Medulla oblongata (tissue), 1 donor: ENCODE data around the gene ZFAND3.
A peak's percentile ranks its signal among the peaks of the same experiment; 100 is the strongest.

Experiments used
- DNase-seq: peaks from one replicate; pipeline ENCODE4 v3.0.0-alpha.2; 2015; ENCODE audit errors: extremely low spot score

The ZFAND3 gene

DNA sequence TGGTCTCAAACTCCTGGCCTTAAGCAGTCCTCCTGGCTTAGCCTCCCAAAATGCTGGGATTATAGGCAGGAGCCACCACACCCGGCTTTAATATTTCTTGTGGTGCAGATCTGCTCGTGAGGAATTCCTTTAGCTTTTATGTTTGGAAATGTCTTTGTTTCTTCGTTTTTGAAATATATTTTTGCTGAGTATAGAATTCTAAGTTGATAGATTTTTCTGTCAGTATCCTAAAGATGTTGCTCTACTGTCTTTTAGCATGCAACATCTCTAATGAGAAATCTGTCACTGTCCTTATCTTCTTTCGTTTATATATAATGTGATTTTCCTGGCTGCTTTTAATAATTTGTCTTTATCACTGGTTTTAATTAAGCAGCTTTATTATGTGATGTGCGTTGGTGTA, 75.1 kb downstream of the ZFAND3 start:
- DNase-seq = no peak

DNA sequence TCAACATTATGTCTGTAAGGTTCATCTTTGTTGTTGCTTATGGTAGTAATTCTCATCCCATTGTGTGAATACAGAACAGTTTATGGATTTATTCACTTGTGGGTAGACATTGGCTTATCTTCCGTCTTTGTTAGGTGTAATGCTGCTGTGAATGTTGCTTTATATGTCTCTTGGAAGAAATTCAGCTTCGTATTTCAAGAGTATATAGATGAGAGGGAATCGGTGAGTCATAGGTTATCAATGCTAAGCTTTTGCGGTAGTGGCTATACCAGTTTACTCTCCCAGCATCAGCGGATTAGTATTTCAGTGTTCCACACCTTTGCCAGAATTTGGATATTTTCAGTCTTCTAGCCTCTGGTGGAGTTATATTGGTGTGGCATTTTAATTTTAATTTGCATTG, 77.8 kb downstream of the ZFAND3 start:
- DNase-seq = no peak

DNA sequence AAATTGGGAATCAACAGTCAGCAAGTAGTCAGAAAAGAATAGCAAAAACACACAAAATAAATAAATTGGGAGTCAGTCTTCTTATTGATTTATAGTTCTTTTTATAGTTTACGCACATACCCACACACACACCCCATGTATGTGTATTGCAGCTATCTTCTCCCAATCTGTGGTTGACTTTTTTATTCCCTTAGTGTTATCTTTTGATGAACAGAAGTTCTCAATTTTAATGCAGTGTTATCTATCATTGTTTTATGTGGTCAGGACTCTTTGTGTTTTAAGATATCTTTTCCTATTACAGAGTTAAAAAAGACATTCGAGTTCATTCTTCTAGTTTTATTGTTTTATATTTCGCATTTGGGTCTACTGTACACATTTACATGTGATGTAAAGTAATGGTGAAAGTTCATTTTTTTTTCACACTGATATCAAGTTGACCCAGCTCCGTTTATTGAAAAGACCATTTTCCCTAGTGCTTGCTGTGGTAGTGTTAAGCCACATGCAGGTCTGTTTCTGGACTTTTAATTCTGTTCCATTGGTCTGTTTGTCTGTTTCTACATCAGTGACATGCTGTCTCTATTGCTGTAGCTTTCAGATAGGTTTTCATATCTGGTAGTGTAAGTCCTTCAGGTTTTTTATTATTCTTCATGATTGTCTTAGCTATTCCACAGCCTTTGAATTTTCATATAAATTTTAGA, 78.4 kb downstream of the ZFAND3 start:
- DNase-seq = no peak

DNA sequence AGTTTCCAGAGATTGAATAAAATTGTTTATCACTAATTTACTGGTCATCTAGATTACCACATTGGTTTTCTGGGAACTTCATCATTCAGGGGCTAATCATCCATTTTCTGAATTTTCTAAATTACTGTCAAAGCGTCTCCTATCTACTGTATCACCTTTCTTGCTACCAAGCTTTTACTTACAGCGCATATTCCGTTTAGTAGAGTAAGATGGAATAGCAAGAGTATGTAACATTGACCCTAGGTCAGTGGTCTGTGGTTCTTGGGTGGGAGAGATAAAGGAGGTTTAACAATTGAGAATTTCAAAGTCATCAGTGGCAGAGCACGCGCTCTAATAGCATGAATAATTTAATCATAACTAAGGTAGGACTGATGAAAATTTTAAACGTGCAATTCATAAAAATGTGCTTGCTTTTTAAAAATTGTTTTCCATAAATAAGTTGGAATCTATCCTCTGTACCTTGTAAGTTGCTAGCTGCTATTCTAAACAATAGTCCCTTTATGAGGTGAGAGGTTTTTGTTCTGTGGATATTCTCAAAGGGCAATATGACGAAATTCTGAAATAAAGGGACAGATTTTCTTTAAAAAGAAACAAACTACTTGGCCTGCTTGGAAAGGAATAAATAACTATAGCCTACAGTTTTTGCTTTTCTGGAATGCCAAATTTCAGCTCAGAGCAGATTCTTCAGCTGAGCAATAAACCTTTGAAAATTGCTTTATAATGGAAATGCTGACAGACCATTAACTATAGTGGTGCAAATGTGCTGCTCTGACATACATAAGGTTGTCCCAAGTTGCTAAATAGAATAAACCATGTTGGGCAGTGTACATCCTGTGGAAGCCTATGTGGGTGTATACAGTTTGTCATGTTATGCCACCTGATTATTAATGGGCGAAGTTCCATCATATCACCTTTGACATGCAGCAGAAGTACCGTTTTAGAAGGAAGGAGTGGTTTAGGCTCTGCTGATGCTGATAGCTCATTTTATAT, 84.1 kb downstream of the ZFAND3 start:
- DNase-seq = no peak

DNA sequence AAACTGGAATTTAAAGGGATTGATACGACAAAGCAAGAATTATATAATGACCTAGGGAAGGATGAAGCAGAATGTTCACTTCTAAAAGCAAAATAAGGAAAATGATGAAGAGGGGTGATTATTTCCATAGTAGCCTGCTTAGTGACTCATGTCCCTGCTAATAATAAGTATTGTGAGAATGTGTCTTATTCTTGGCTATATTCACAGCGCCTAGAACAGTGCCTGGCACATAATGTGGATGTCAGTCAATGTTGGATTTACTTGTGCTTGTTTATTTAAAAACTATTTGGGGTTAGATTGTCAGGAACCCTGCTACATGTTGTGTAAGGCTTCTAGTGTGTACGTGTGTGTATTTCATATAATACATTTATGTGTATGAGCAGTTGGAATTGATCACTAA, 85.1 kb downstream of the ZFAND3 start:
- no peak for DNase-seq

DNA sequence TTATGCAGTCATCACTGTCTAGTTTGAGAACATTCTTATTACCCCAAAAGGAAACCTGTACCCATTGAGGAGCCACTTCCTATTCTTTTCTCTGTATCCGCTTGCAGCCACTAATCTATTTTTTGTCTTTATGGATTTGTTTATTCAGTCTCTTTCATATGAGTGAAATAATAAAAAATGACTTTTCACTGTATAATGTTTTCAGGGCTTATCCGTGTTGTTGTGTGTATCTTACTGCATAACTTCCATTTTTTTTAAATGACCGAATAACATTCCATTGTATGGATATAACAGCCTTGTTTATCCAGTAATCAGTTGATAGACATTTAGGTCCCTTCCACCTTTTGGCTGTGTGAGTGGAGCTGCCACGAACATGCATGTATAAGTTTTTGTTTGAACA, 86.6 kb downstream of the ZFAND3 start:
- no peak for DNase-seq

DNA sequence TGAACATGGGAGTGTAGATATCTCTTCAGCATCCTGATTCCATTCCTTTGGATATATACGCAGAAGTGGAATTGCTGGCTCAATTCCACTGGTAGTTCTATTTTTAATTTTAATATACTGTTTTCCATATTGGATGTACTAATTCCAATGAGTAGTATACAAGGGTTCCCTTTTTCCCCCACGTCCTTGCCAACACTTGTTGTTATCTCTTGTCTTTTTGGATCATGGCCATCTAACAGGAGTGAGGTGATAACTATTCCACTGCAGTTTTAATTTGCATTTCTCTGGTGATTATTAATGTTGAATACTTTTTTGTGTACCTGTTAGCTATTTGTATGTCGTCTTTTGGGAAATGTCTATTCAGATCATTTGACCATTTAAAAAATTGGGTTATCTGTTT, 91.5 kb downstream of the ZFAND3 start:
- no peak for DNase-seq

DNA sequence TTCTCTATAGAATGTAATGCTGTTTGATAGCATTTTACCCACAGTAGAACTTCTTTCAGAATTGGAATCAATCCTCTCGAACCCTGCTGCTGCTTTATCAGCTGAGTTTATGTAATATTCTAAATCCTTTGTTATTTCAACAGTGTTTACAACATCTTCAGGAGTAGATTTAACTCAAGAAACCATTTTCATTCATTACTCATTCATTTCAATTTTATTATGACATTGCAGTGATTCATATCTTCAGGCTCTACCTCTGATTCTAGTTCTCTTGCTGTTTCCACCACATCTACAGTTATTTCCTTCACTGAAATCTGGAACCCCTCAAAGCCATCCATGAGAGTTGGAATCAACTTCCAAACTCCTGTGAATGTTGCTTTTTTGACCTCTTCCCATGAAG, 93.7 kb downstream of the ZFAND3 start:
- DNase-seq = no peak

DNA sequence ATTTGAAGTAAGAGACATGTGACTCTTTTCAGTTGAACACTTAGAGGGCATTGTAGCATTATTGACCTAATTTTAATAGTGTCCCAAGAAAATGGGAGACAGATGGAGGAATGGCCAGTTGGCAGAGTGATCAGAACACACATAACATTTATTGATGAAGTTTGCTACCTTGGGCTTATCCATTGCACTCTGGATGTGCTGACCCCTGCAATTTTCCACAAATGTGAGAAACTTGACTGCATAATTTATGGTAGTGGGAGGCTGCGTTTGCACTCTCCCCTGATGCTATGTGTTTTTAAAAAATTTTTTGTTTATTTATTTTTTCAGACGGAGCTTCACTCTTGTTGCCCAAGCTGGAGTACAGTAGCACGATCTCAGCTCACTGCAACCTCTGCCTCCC, 95.9 kb downstream of the ZFAND3 start:
- no peak for DNase-seq

DNA sequence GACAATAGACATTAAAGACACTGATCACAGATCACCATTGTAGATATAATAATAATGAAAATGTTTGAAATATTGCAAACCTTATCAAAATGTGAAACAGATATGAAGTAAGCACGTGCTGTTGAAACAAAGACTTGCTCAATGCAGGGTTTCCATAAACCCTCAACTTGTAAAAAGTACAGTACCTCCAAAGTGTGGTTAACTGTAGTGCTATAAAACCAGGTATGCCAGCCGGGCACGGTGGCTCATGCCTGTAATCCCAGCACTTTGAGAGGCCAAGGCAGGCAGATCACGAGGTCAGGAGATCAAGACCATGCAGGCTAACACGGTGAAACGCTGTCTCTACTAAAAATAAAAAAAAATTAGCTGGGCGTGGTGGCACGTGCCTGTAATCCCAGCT, 96.6 kb downstream of the ZFAND3 start:
- DNase-seq = no peak

DNA sequence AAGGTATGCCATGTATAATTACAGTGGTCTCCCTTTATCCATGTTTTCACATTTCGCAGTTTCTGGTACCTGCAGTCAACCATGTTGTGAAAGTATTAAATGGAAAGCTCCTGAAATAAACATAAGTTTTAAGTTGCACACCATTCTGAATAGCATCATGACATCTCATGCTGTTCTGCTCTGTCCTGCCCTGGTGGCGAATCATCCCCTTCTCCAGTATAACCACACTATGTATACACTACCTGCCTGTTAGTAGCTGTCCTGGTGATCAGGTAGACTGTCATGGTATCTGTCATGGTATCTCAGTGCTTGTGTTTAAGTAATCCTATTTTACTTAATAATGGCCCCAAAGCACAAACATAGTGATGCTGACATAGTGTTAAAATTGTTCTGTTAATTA, 97.1 kb downstream of the ZFAND3 start:
- no peak for DNase-seq

DNA sequence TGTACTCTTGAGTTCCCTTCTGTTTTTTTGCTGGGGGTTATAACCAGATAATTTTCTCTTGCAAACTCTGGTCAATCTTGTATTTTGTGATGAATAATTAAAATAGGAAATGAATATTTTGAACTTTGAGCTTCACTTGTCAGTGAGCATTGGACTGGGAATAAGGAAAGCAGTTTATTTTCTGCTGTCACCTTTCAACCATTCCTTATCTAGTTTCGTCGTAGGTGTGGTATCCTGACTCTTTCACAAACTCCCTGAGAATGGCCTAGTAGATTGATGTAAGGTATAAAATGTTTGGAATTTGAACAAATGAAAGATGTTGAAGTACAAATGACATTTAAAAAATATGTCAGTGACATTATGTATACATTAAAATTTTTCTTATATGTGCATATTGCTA, 98.0 kb downstream of the ZFAND3 start:
- DNase-seq = no peak

DNA sequence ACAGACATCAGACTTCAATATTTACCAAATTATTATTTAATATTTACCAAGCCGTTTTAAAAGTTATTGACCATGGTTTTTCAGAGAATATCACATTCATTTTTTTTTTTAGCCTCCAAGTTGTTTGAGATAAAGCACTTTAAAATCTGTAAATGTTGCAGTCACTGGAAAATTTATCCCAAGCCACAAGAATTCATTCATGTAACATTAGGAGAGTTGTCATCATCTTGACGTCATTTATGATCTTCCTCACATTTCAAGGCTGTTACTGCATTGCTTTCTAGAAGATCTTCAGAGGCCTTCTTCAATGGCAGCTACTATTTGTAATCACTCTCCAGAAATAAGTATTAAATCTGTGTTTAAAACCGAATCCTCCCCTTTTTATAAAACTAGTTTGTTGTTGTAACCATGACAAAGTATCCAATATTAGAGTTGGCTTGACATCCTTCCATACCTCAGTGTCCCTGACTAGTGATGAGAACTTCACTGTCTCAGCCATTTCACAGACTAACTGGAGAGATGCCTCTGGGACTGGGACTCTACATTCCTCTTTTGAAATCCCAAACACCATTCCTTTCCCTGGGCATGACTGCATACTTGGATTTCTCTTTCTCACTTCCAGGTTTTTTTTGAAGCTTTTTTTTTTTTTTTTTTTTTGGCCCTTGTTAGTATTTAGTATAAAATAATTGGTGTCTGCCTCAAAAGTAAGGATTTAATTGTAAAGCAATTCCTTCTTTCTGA, 100.1 kb downstream of the ZFAND3 start:
- DNase-seq = no peak

DNA sequence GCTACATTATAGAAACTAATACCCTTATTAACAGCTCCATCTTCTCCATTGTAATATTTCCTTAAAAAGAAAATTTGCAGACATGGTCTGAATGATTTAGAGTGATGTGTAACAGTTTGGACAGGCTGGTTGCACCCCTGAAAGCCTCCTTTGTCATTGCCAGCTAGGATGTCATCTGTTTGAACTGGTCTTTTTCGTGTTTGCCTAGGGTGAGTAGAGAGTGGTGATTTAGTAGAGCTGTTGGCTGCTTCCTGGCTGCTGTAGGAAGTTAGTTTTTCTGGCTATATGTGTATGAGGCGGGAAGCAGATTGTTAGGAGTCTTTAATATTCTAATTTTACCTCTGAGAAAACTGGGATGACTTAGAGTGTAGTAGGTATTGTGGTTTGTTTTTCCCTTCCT, 101.1 kb downstream of the ZFAND3 start:
- DNase-seq = peak; percentile 37

DNA sequence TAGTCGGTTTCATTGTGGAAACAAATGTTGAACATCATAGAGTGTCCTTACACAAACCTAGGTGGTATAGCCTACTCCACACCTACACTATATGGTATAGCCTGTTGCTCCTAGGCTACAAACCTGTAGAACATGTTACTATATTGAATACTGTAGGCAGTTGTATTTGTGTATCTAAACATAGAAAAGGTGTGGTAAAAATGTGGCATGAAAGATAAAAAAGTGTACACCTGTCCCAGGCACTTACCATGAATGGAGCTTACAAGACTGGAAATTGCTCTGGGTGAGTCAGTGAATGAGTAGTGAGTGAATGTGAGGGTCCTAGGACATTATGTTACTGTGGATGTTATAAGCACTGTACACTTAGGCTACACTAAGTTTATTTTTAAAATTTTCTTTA, 103.0 kb downstream of the ZFAND3 start:
- no peak for DNase-seq

DNA sequence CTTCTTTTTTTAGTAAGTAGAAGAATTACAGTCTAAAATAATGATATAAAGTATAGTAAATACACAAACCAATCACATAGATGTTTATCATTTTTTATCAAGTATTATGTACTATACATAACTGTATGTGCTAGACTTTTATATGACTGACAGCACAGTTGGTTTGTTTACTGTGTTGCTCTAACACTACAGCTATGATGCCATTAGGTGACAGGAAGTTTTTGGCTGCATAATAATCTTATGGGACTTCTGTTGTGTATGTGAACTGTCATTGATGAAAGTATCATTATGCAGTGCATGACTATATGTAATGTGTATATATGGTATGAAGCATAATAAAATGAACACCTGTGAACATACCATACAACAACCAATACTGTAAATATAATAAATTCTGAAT, 104.0 kb downstream of the ZFAND3 start:
- no peak for DNase-seq

DNA sequence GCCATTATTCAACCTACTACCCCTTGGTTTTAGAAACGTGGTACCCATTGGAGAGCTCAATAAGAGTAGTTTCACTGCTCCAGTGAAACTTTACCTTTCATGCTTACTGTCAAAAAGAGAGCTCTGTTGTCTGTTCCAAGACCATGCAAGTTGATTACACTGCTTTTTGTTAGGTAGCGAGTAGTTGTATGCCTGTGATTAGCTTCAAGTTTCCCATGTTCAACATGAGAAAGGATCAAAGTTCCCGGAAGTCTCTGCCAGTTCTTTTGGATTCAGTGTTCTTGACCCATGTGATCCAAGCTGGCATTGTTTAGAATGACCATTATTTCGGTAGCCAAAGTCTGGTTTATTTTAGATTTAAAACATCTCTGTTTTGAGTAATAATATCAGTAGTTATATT, 107.1 kb downstream of the ZFAND3 start:
- no peak for DNase-seq

DNA sequence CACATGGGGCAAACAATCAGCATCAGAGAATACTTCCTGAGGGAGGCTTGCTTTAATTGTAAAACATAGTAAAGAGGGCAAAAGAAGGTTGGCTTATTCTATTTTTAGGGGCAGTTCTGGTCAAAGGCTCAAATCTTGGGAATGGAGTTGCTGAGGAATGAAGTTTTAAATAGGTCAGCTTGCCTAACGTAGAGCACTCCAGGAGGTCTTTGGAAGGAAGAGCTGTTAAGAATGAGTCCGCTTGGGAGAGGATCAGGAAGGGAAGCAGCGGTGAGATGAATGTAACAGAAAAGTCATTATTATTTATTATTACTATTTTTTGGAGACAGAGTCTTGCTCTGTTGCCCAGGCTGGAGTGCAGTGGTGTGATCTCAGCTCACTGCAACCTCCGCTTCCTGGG, 108.7 kb downstream of the ZFAND3 start:
- DNase-seq = no peak

DNA sequence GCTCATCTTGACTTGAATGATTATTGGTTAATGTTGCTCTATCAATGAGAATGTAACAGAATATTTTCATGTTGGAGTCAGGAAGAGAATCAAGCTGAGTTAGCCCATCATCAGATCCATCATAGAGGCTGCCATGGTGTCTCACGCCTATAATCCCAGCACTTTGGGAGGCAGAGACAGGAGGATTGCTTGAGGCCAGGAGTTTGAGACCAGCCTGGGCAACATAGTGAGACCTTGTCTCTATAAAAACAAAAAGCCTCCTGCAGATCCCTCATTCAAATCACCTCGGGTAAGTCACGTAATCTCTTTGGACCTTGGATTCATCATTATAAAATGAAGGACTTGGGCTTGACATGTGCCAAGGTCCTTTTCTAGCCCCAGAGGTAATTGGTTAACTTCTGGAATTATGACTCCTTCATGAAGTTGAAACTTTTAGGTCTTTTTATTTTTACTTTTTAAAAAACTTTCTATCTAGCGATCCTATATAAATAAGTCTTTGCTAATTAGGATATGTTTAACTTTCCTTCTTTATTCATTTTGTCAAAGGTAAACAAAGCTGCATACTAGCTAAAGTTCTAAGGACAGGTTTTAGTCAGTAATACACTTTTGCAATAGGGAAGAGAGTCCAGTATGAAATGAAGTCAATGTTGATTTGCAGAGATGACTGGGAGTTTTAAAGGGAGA, 110.9 kb downstream of the ZFAND3 start:
- no peak for DNase-seq

DNA sequence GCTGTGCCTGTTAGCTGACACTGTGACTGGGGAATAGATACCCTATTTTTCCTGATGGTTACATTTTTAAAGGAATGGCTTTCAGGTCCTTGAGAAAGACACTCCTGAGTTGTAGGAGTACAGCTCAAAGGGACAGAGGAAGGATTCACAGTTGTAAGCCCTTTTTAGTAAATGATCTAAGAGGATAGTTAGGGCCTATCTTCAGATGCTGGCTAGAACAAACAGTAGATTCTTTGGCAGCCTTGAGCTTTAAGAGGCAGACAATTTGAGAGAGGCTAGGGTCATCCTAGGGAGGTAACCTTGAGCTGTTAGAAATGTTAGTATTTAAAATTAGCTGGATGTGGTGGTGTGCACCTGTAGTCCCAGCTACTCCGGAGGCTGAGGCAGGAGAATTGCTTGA, 111.5 kb downstream of the ZFAND3 start:
- no peak for DNase-seq

DNA sequence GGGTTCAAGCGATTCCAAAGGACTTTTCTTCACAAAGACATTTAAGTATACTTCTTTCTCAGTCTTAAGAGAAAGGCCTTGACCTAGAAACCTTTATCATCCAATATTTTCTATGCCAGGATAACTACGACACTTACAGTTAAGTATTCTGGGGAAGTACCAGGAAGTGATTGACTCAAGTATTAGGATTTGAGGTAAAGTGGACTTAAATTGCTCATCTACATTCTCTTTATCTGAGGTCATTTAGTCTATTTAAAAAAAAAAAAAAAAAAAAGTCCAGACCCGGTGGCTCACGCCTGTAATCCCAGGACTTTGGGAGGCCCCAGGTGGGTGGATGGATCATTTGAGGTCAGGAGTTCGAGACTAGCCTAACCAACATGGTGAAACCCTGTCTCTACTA, 114.7 kb downstream of the ZFAND3 start:
- DNase-seq = no peak

DNA sequence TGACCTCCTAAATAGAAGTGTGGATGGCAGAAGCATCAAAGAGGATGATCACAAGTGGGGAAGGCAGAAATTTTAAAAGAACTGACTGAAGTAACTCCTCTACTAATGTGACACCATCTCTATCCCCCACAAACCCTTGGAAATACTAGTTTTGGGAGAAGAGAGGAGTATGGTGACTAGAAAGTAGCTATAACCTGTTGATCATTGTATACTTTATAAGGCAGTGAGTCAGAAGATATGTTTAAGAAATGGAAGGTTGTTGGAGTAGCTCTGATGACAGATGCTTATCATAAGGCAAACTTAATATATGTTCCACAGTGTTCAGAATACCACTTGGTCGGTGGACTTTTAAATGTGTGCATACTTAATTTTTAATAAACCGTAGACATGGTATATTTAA, 116.6 kb downstream of the ZFAND3 start:
- DNase-seq = no peak
